Measurements from ENCODE around the gene SHLD2. TPM values are rescaled to one million over a fixed set of nuclear protein-coding genes. Genes with fewer than 3 reads are reported as not detected.
"Not testable (repeated sequence)": the region's sequence is repeated elsewhere in the genome, so short reads cannot be mapped to it uniquely, and the experiment has no call there.

Gene SHLD2
- total RNA-seq, 1 experiment from 2014 or later = 18.6 TPM

GRCh38 chr10:87170705-87171104 lies 75.7 kb downstream of the SHLD2 start:
- DNase-seq, H3K27me3 ChIP-seq, H3K9me3 ChIP-seq, H3K36me3 ChIP-seq, H3K4me3 ChIP-seq: not testable (repeated sequence)

GRCh38 chr10:87171670-87172069 lies 76.7 kb downstream of the SHLD2 start:
- not testable (repeated sequence) for H3K9me3 ChIP-seq, DNase-seq, H3K4me3 ChIP-seq, H3K27me3 ChIP-seq, H3K36me3 ChIP-seq

GRCh38 chr10:87172178-87172577 lies 77.2 kb downstream of the SHLD2 start:
- DNase-seq, H3K36me3 ChIP-seq, H3K9me3 ChIP-seq, H3K27me3 ChIP-seq, H3K4me3 ChIP-seq: not testable (repeated sequence)

- not testable (repeated sequence) for DNase-seq, H3K36me3 ChIP-seq, H3K27me3 ChIP-seq, H3K4me3 ChIP-seq, H3K9me3 ChIP-seq
These were observed 82.6 kb downstream of the SHLD2 start for GRCh38 chr10:87177587-87177986.

GRCh38 chr10:87184421-87184820 lies 89.4 kb downstream of the SHLD2 start:
- H3K27me3 ChIP-seq, H3K4me3 ChIP-seq, DNase-seq, H3K9me3 ChIP-seq: not testable (repeated sequence)
- peaks cover 18% of the 10 kb centered on the region for H3K36me3 ChIP-seq

GRCh38 chr10:87186016-87186415 lies 91.0 kb downstream of the SHLD2 start:
- H3K9me3 ChIP-seq, DNase-seq, H3K4me3 ChIP-seq, H3K27me3 ChIP-seq: not testable (repeated sequence)
- peaks cover 17% of the 10 kb centered on the region for H3K36me3 ChIP-seq

- peaks cover 14% of the 10 kb centered on the region for H3K36me3 ChIP-seq
- H3K4me3 ChIP-seq, H3K9me3 ChIP-seq, DNase-seq, H3K27me3 ChIP-seq: not testable (repeated sequence)
These were observed 92.6 kb downstream of the SHLD2 start for GRCh38 chr10:87187573-87187972.

- not testable (repeated sequence) for DNase-seq, H3K27me3 ChIP-seq, H3K9me3 ChIP-seq, H3K4me3 ChIP-seq
- H3K36me3 ChIP-seq = peaks cover 14% of the 10 kb centered on the region
These were observed 96.8 kb downstream of the SHLD2 start for GRCh38 chr10:87191841-87192240.

GRCh38 chr10:87200924-87201323 lies 105.9 kb downstream of the SHLD2 start:
- H3K36me3 ChIP-seq, H3K27me3 ChIP-seq, H3K9me3 ChIP-seq: not testable (repeated sequence)
- peak overlapping the region; percentile 18 for H3K4me3 ChIP-seq
- peak; percentile 67 for DNase-seq

- not testable (repeated sequence) for DNase-seq, H3K4me3 ChIP-seq, H3K9me3 ChIP-seq, H3K27me3 ChIP-seq, H3K36me3 ChIP-seq
These were observed 109.8 kb downstream of the SHLD2 start for GRCh38 chr10:87204801-87205200.

GRCh38 chr10:87206922-87207321 lies 111.9 kb downstream of the SHLD2 start:
- not testable (repeated sequence) for DNase-seq, H3K9me3 ChIP-seq, H3K4me3 ChIP-seq, H3K27me3 ChIP-seq, H3K36me3 ChIP-seq

GRCh38 chr10:87210309-87210708 lies 115.3 kb downstream of the SHLD2 start:
- DNase-seq, H3K4me3 ChIP-seq, H3K27me3 ChIP-seq, H3K36me3 ChIP-seq, H3K9me3 ChIP-seq: not testable (repeated sequence)

GRCh38 chr10:87211848-87212247 lies 116.8 kb downstream of the SHLD2 start:
- H3K27me3 ChIP-seq, DNase-seq, H3K36me3 ChIP-seq, H3K9me3 ChIP-seq, H3K4me3 ChIP-seq: not testable (repeated sequence)

GRCh38 chr10:87213150-87213765 lies 118.3 kb downstream of the SHLD2 start:
- H3K9me3 ChIP-seq, H3K4me3 ChIP-seq, H3K36me3 ChIP-seq, H3K27me3 ChIP-seq, DNase-seq: not testable (repeated sequence)

GRCh38 chr10:87213806-87214205 lies 118.8 kb downstream of the SHLD2 start:
- H3K9me3 ChIP-seq, H3K36me3 ChIP-seq, H3K27me3 ChIP-seq, DNase-seq, H3K4me3 ChIP-seq: not testable (repeated sequence)

- not testable (repeated sequence) for DNase-seq, H3K4me3 ChIP-seq, H3K36me3 ChIP-seq, H3K9me3 ChIP-seq, H3K27me3 ChIP-seq
These were observed 121.1 kb downstream of the SHLD2 start for GRCh38 chr10:87216120-87216519.

- H3K4me3 ChIP-seq, H3K27me3 ChIP-seq, DNase-seq, H3K9me3 ChIP-seq, H3K36me3 ChIP-seq: not testable (repeated sequence)
These were observed 124.4 kb downstream of the SHLD2 start for GRCh38 chr10:87219370-87219769.

- H3K4me3 ChIP-seq, H3K27me3 ChIP-seq, H3K36me3 ChIP-seq, H3K9me3 ChIP-seq, DNase-seq: not testable (repeated sequence)
These were observed 127.8 kb downstream of the SHLD2 start for GRCh38 chr10:87222789-87223188.

- not testable (repeated sequence) for H3K9me3 ChIP-seq, H3K27me3 ChIP-seq, H3K4me3 ChIP-seq, DNase-seq, H3K36me3 ChIP-seq
These were observed 130.1 kb downstream of the SHLD2 start, which contains the start of gene NUTM2A for GRCh38 chr10:87225148-87225547. NUTM2A (plus strand) TSS chr10:87225448; CDS start chr10:87225831, 383 bp downstream.

Measured in MG63 (cell line).